GM21447 (cell line): ENCODE data around the gene VGF.
"Not testable (repeated sequence)": the region's sequence is repeated elsewhere in the genome, so short reads cannot be mapped to it uniquely, and the experiment has no call there.

ENCODE experiments used
- ATAC-seq: cut with Tn5 transposase; IDR thresholded peaks from one replicate; pipeline ENCODE4 v1.9.1; 2021; ENCODE audit not compliant: unreplicated experiment

VGF gene

DNA sequence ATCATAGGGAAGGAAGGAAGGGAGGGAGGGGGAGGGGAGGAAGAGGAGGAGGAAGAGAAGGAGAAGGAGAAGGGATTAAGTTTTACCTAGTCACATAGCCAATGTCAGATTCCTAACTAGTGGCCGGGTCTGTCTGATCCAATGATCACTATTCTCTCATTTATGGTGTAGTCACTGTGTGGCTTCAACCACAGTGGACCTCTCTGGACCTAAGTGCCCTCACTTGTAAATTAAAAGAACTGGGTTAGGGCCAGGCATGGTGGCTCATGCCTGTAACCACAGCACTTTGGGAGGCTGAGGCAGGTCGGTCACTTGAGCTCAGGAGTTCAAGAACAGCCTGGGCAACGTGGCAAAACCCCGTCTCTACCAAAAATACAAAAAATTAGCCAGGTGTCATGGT, 45.1 kb downstream of the VGF start:
- ATAC-seq: no peak

DNA sequence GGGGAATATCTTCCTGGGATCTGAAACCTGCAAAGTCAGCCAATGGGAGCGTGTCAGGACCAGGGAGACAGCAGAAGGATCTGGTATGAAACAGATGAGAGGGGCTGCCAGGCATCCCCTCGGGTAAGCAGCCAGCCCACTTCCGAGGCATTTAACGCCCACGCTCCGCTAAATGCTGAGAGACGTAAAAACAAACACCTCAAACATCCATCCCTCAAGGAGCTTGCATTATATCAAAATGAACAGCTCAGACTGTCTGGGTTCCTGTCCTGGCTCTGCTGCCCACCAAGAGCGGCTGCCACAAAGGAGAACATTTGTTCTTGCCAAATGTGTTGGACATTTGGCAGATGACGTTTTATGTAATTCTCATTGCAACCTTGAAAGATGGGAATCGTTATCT, 45.5 kb downstream of the VGF start:
- no peak for ATAC-seq

DNA sequence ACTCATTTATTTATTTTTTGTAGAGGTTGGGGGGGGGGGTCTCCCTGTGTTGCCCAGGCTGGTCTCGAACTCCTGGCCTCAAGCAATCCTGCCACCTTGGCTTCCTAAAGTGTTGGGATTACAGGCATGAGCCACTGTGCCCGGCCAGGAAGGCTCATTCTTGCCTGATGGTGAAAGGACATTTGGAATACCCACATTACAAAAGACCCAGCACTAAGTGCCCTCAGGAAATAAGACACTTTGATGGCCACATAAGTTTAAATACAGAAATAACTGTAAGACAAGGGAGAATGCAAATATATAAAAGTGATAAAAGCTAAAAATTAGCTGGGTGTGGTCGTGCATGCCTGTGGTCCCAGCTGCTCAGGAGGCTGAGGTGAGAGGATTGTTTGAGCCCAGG, 46.5 kb downstream of the VGF start:
- no peak for ATAC-seq

DNA sequence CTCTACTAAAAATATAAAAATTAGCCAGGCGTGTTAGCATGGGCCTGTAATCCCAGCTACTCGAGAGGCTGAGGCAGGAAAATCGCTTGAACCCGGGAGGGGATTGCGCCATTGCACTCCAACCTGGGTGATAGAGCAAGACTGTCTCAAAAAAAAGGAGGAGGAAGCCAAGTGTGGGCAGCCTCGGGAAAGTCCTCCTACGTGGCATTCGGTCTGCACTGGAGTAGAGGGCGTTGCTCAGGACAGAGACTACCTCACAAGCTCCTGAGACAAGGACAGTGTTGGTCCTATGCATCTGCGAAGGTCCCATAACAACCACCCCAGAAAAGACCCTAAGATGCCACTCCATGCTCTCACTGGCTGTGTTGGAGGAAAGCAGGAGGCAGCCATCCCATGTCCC, 48.5 kb downstream of the VGF start:
- ATAC-seq: no peak

DNA sequence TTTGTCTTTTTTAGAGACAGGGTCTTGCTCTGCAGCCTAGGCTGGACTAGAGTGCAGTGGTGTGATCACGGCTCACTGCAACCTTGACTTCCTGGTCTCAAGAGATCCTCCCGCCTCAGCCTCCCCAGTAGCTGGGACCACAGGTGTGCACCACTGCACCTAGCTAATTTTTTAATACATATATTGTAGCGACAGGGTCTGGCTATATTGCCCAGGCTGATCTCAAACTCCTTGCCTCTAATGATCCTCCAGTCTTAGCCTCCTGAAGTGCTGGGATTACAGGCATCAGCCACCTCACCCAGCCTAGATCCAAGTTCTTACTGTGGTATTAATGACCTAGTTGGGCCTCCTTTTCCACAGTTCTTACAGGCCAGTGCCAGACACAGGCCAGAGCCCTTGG, 50.2 kb downstream of the VGF start:
- no peak for ATAC-seq

DNA sequence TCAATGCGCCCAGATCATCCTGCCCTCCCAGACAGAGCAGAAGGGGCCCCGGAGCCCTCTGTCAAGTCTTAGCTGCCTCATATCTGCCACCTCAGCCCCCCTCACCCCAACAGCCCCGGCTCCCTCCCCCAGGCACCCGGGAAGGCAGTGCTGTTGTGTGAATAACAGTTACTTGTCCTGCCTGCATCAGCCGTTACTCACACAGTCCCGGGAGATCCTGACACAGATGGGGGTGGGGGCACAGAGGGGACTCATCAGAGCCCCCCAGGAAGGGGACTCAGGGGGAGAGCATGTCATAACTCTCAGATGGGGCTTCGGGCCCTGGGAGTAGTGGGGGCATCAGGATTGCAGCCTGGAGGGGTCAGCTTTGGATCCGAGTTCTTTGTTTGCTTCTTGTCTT, 50.9 kb downstream of the VGF start:
- ATAC-seq: no peak

DNA sequence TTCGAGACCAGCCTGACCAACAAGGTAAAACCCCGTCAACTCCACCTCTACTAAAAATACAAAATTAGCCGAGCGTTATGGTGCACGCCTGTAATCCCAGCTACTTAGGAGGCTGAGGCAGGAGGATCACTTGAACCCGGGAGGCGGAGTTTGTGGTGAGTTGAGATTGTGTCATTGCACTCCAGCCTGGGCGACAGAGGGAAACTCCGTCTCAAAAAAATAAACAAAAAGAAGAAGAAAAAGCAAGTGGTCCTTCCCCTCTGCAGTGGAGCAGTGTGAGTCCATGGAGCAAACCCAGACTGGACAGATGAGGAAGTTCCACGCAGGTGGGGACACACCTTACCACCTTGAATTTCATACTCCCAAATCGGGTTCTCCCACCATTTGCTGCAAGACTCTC, 51.5 kb downstream of the VGF start:
- no peak for ATAC-seq

DNA sequence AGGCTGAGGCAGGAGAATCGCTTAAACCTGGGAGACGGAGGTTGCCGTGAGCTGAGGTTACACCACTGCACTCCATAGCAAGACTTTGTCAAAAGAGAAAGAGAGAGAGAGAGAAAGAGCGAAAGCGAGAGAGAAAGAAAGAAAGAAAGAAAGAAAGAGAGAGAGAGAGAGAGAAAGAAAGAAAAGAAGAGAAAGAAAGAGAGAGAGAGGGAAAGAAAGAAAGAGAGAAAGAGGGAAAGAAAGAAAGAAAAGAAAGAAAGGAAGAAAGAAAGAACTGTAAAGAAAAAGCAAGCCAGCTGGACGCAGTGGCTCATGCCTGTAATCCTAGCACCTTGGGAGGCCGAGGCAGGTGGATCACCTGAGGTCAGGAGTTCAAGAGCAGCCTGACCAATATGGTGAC, 52.2 kb downstream of the VGF start:
- ATAC-seq: not testable (repeated sequence)
